H1 (cell line): ENCODE measurements around the gene WBP1L. TPM values are rescaled to one million over a fixed set of nuclear protein-coding genes. Genes with fewer than 3 reads are reported as not detected.

Experiments
- CTCF ChIA-PET: fragments of 300-600 bp; sonication (Branson Sonifier 250); formaldehyde crosslinking; loops from one replicate; lab custom pipeline; 2021; ENCODE audit not compliant: partially characterized antibody; lab: Charles Lee
- POLR2A ChIA-PET: fragments of 300-600 bp; sonication (Branson Sonifier 250); formaldehyde crosslinking; loops from one replicate; lab custom pipeline; 2021; ENCODE audit warnings: inconsistent platforms; ENCODE audit not compliant: partially characterized antibody; lab: Charles Lee
- DNase-seq, 2 experiments: peaks; one replicate each; pipeline versions ENCODE4 v3.0.0 to v3.0.0-alpha.2; 2010 to 2022; ENCODE audit warnings: low spot score in 2 of 2, low read depth in 1 of 2, mixed read lengths in 1 of 2
- FAIRE-seq: peaks from 2 replicates; lab custom pipeline; 2011; peaks lifted over from hg19 to GRCh38; lab: Jason Lieb, UNC
- H2AFZ ChIP-seq: 2 replicates; pipeline ENCODE4 v1.8.1; 2012; ENCODE audit warnings: low read length, inconsistent platforms
- H2AK5ac ChIP-seq: 2 replicates; pipeline ENCODE4 v1.6.1; 2013; ENCODE audit warnings: low read depth, low read length
- H2BK120ac ChIP-seq: replicated peaks from 2 replicates; pipeline ENCODE3; 2013; ENCODE audit warnings: low read depth, low read length, inconsistent platforms
- H2BK12ac ChIP-seq: 2 replicates; pipeline ENCODE4 v1.6.1; 2013; ENCODE audit warnings: low read depth, low read length
- H2BK15ac ChIP-seq: 2 replicates; pipeline ENCODE4 v1.6.1; 2013; ENCODE audit warnings: low read length
- H2BK20ac ChIP-seq: 2 replicates; pipeline ENCODE4 v1.6.1; 2013; ENCODE audit warnings: low read length
- H2BK5ac ChIP-seq: 2 replicates; pipeline ENCODE4 v1.6.1; 2013; ENCODE audit warnings: low read depth, low read length
- H3K14ac ChIP-seq: 2 replicates; pipeline ENCODE4 v1.6.1; 2013; ENCODE audit warnings: inconsistent platforms; ENCODE audit not compliant: insufficient read length
- H3K18ac ChIP-seq: 2 replicates; pipeline ENCODE4 v1.6.1; 2013; ENCODE audit warnings: low read length; ENCODE audit errors: extremely low read depth
- H3K23ac ChIP-seq: 2 replicates; pipeline ENCODE4 v1.6.1; 2013; ENCODE audit warnings: inconsistent platforms; ENCODE audit not compliant: insufficient read length
- H3K23me2 ChIP-seq: 2 replicates; pipeline ENCODE4 v1.6.1; 2013; ENCODE audit warnings: low read depth, low read length
- H3K27ac ChIP-seq: 2 replicates; pipeline ENCODE4 v1.6.1; 2011; ENCODE audit warnings: low read depth, low read length, inconsistent platforms
- H3K27me3 ChIP-seq, 4 experiments: replicated peaks in 1 of 4; 1 replicate in 1 of 4; 2 replicates in 3 of 4; pipeline versions ENCODE4 v1.6.1 to v1.8.1; 2011 to 2013; ENCODE audit warnings: low read length in 3 of 4, mild to moderate bottlenecking in 3 of 4, inconsistent platforms in 2 of 4, mixed read lengths in 2 of 4, moderate library complexity in 1 of 4; ENCODE audit not compliant: control insufficient read depth in 3 of 4, insufficient read depth in 3 of 4; ENCODE audit errors: extremely low read depth in 1 of 4
- H3K36me3 ChIP-seq, 4 experiments: 2 replicates each; pipeline versions ENCODE4 v1.6.1 to v1.8.1; 2011 to 2013; ENCODE audit warnings: mild to moderate bottlenecking in 4 of 4, low read length in 3 of 4, moderate library complexity in 2 of 4, control low read depth in 1 of 4, inconsistent platforms in 1 of 4; ENCODE audit not compliant: insufficient read depth in 4 of 4, control insufficient read depth in 2 of 4
- H3K4ac ChIP-seq: replicated peaks from 2 replicates; pipeline ENCODE3; 2013; ENCODE audit warnings: low read length, low read depth, mixed read lengths, inconsistent platforms; ENCODE audit not compliant: insufficient read length
- H3K4me1 ChIP-seq, 4 experiments: replicated peaks in 1 of 4; 1 replicate in 1 of 4; 2 replicates in 3 of 4; pipeline versions ENCODE4 v1.6.1 to v1.8.1; 2011 to 2013; ENCODE audit warnings: low read length in 3 of 4, inconsistent platforms in 2 of 4, mixed read lengths in 1 of 4; ENCODE audit not compliant: insufficient read depth in 4 of 4, control insufficient read depth in 3 of 4
- H3K4me2 ChIP-seq, 2 experiments: 2 replicates each; pipeline versions ENCODE4 v1.6.1 to v1.8.1; 2011 to 2013; ENCODE audit warnings: low read depth in 2 of 2, low read length in 2 of 2, control low read depth in 1 of 2, inconsistent platforms in 1 of 2, mild to moderate bottlenecking in 1 of 2; ENCODE audit not compliant: insufficient read depth in 1 of 2
- H3K4me3 ChIP-seq, 4 experiments: fragments of 200-600, 300-600 bp in 1 of 4; sonication (generic), shearing (Covaris generic), sonication (Bioruptor Twin) in 1 of 4; 2 replicates each; pipeline versions ENCODE4 v1.5.1 to v1.8.1; 2011 to 2016; ENCODE audit warnings: low read length in 4 of 4, low read depth in 3 of 4, control low read depth in 2 of 4, inconsistent platforms in 2 of 4, mild to moderate bottlenecking in 2 of 4, mixed read lengths in 1 of 4, moderate library complexity in 1 of 4; ENCODE audit not compliant: insufficient read depth in 2 of 4; ENCODE audit errors: extremely low read depth in 1 of 4
- H3K56ac ChIP-seq: replicated peaks from 2 replicates; pipeline ENCODE3; 2013; ENCODE audit warnings: low read depth, mild to moderate bottlenecking, mixed read lengths, low read length, inconsistent platforms; ENCODE audit not compliant: insufficient read length
- H3K79me1 ChIP-seq: 2 replicates; pipeline ENCODE4 v1.6.1; 2013; ENCODE audit warnings: low read depth, low read length, control low read depth
- H3K79me2 ChIP-seq, 2 experiments: 2 replicates each; pipeline versions ENCODE4 v1.6.1 to v1.8.1; 2012 to 2013; ENCODE audit warnings: low read length in 2 of 2, mild to moderate bottlenecking in 2 of 2, inconsistent platforms in 1 of 2; ENCODE audit not compliant: insufficient read depth in 2 of 2, control insufficient read depth in 1 of 2
- H3K9ac ChIP-seq, 4 experiments: replicated peaks in 1 of 4; 1 replicate in 1 of 4; 2 replicates in 3 of 4; pipeline versions ENCODE4 v1.6.1 to v1.8.1; 2011 to 2013; ENCODE audit warnings: low read depth in 3 of 4, low read length in 3 of 4, control low read depth in 2 of 4, mild to moderate bottlenecking in 2 of 4, moderate library complexity in 2 of 4, inconsistent platforms in 1 of 4; ENCODE audit errors: extremely low read depth in 1 of 4
- H3K9me3 ChIP-seq, 2 experiments: 2 replicates each; pipeline versions ENCODE4 v1.6.1 to v1.8.1; 2012 to 2013; ENCODE audit warnings: mild to moderate bottlenecking in 2 of 2, moderate library complexity in 2 of 2, control low read depth in 1 of 2, inconsistent platforms in 1 of 2, low read depth in 1 of 2, low read length in 1 of 2, mixed read lengths in 1 of 2; ENCODE audit not compliant: insufficient read depth in 2 of 2
- H4K20me1 ChIP-seq, 2 experiments: replicated peaks in 1 of 2; 2 replicates each; pipeline versions ENCODE3 to v1.8.1; 2011 to 2013; ENCODE audit warnings: inconsistent platforms in 2 of 2, low read length in 2 of 2, mild to moderate bottlenecking in 1 of 2; ENCODE audit not compliant: insufficient read depth in 2 of 2, control insufficient read depth in 1 of 2
- H4K5ac ChIP-seq: 2 replicates; pipeline ENCODE4 v1.6.1; 2013; ENCODE audit warnings: low read length, low read depth, mixed read lengths, inconsistent platforms; ENCODE audit not compliant: insufficient read length
- H4K8ac ChIP-seq: 2 replicates; pipeline ENCODE4 v1.8.0; 2013; ENCODE audit warnings: mild to moderate bottlenecking, moderate library complexity, low read length, inconsistent platforms; ENCODE audit not compliant: insufficient read depth; ENCODE audit errors: extremely low read depth
- H4K91ac ChIP-seq: replicated peaks from 2 replicates; pipeline ENCODE3; 2013; ENCODE audit warnings: low read length, mixed read lengths, inconsistent platforms; ENCODE audit not compliant: insufficient read length
- CHD1 ChIP-seq: IDR thresholded peaks from 2 replicates; pipeline ENCODE4 v1.6.1; 2012; ENCODE audit warnings: low read depth, low read length, improper control_type of control experiment
- CTBP2 ChIP-seq: IDR thresholded peaks from 2 replicates; pipeline ENCODE4 v1.7.0; 2011; ENCODE audit warnings: borderline replicate concordance, mild to moderate bottlenecking, moderate library complexity, mixed read lengths, low read length; ENCODE audit not compliant: insufficient read depth, insufficient read length
- EP300 ChIP-seq, 2 experiments: IDR thresholded peaks; 1 replicate in 1 of 2; 2 replicates in 1 of 2; pipeline ENCODE4 v1.6.1; 2011 to 2012; ENCODE audit warnings: low read depth in 2 of 2, low read length in 2 of 2, mild to moderate bottlenecking in 2 of 2, borderline replicate concordance in 1 of 2, inconsistent platforms in 1 of 2, moderate library complexity in 1 of 2
- EZH2 ChIP-seq: fragments of 200-600 bp; sonication (generic); IDR thresholded peaks from 2 replicates; pipeline ENCODE4 v1.7.1; 2012; ENCODE audit warnings: low read depth, mild to moderate bottlenecking, moderate library complexity, low read length, inconsistent platforms; ENCODE audit not compliant: severe bottlenecking
- MAFK ChIP-seq: IDR thresholded peaks from 2 replicates; pipeline ENCODE4 v1.6.1; 2012; ENCODE audit warnings: low read depth, mild to moderate bottlenecking, improper control_type of control experiment, low read length
- WGBS, 2 experiments: shearing (Covaris generic) in 1 of 2; methylation state at CpG; one replicate each; pipeline versions ENCODE4 v1.1.6 to v1.1.7; 2013 to 2015; ENCODE audit warnings: low lambda C conversion rate in 2 of 2, mixed read lengths in 2 of 2, inconsistent platforms in 1 of 2, low coverage in 1 of 2, missing lambda C conversion rate in 1 of 2; ENCODE audit not compliant: insufficient replicate concordance in 2 of 2, insufficient coverage in 1 of 2, insufficient read length in 1 of 2; ENCODE audit errors: extremely low coverage in 1 of 2, missing lambda C conversion rate in 1 of 2; 5-methylcytosine and 5-hydroxymethylcytosine counted together
- polyA plus RNA-seq, 7 experiments: library from polyadenylated mRNA; depleted of rRNA in 3 of 7; stranded (reverse) in 5 of 7; unstranded in 2 of 7; fragments of >200 nt in 5 of 7; fragments of 200-250 nt in 2 of 7; gene quantifications; 1 replicate in 5 of 7; 2 replicates in 1 of 7; 4 replicates in 1 of 7; pipeline versions ENCODE4 v1.2.1 to v1.2.3, GENCODE V29; 2011 to 2013; ENCODE audit warnings: missing spikeins in 2 of 7, mixed read lengths in 2 of 7
- total RNA-seq: library from RNA; stranded (reverse); fragmentation: NEBNext Ultra II Directional; extraction: Animal tissue kit (Norgen Biotek cat#: 25700); gene quantifications from 2 replicates; pipeline ENCODE4 v1.2.1, GENCODE V29; 2021

WBP1L gene
- total and polyA plus RNA-seq, 2 of the 8 experiments (the other 6 are each of a cell fraction or from before 2014, with no cell fraction given) = 26.6 to 29.9 TPM

DNA sequence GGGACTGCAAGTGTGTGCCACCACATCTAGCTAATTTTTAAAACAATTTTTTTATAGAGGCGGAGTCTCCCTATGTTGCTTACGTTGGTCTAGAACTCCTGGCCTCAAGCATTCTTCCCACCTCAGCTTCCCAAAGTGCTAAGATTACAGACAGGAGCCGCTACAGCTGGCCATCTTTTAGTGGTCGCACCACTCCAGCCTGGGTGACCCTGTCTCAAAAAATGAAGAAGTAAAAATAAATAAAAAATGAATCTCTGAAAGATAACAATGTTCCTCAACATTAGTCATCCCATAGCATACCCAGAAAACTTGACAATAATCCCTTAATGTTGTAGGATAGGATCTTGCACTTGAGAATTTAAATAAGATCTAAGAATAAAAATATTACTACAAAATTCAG lies 18.2 kb downstream of the WBP1L start:
- CTCF ChIA-PET = interaction anchor here (1.5 to 5.9 kb wide), 3 partner anchors 8 to 112 kb away, joined by 3 to 42 read pairs (median 10); no protein-coding TSS in a partner anchor
- no peak overlapping the region for H3K27ac ChIP-seq
- H2BK12ac ChIP-seq = no peak overlapping the region
- no peak overlapping the region for H3K14ac ChIP-seq
- no peak overlapping the region for H3K9ac ChIP-seq
- no peak overlapping the region for H3K18ac ChIP-seq
- no peak overlapping the region for H3K4ac ChIP-seq
- no peak overlapping the region for H2AK5ac ChIP-seq
- H4K5ac ChIP-seq = no peak overlapping the region
- no peaks in the 10 kb centered on the region for H3K9me3 ChIP-seq
- no peak for DNase-seq
- H3K79me2 ChIP-seq = no peaks in the 10 kb centered on the region
- H3K79me1 ChIP-seq = no peaks in the 10 kb centered on the region; the same call in 1 of the 2 replicates
- H2BK15ac ChIP-seq = no peak overlapping the region
- H4K20me1 ChIP-seq = no peaks in the 10 kb centered on the region
- no peak overlapping the region for H2BK5ac ChIP-seq
- no peak for FAIRE-seq
- no peak overlapping the region for H2BK120ac ChIP-seq
- POLR2A ChIA-PET = no interaction called here
- no peaks in the 10 kb centered on the region for H3K23me2 ChIP-seq
- no peaks in the 10 kb centered on the region for H3K4me1 ChIP-seq
- no peaks in the 10 kb centered on the region for H3K36me3 ChIP-seq
- H4K91ac ChIP-seq = no peak overlapping the region
- WGBS, 2 experiments = 93% methylated on average over 4 of the region's 4 CpGs; no CpG with 5 or more reads in 1 of the 2 experiments
- H2AFZ ChIP-seq = no peak overlapping the region
- H4K8ac ChIP-seq = no peak overlapping the region
- H3K4me2 ChIP-seq = no peak overlapping the region
- no peak overlapping the region for H3K4me3 ChIP-seq
- H2BK20ac ChIP-seq = no peak overlapping the region
- H3K23ac ChIP-seq = no peak overlapping the region
- H3K56ac ChIP-seq = no peak overlapping the region
- no peaks in the 10 kb centered on the region for H3K27me3 ChIP-seq
- TF ChIP-seq CHD1 (no peak), EZH2 (no peak), EP300 (IDR thresholded peaks at IDR 0.05; ENCODE audit: borderline replicate concordance in 1 of 2, low read depth in 2 of 2, low read length in 2 of 2) (no peak), CTBP2 (no peak), MAFK (no peak)
